GM21367 (cell line): ENCODE results near the gene HAVCR2.
"Not testable (repeated sequence)": the region's sequence is repeated elsewhere in the genome, so short reads cannot be mapped to it uniquely, and the experiment has no call there.

Experiments
- ATAC-seq: cut with Tn5 transposase; IDR thresholded peaks from one replicate; pipeline ENCODE4 v1.9.1; 2021; ENCODE audit not compliant: unreplicated experiment

HAVCR2 gene

DNA sequence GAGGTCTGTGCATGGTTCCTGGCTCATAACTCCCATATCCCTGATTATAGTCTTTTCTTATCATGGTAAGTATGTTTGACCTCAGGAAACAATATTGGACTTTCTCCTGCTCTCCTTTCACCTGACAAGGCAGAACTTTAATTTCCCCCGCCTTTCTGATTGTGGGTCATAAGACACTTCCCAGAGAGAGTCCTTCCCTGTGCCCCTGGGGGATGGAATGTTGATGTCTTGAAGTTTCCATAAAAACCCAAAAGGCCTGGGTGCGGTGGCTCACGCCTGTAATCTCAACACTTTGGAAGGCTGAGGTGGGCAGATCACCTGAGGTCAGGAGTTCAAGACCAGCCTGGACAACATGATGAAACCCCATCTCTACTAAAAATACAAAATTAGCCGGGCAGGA is 61.8 kb downstream of the HAVCR2 start:
- ATAC-seq, result not testable (repeated sequence)

GRCh38 chr5:157046041-157046440 is 62.8 kb downstream of the HAVCR2 start:
- no peak for ATAC-seq

DNA sequence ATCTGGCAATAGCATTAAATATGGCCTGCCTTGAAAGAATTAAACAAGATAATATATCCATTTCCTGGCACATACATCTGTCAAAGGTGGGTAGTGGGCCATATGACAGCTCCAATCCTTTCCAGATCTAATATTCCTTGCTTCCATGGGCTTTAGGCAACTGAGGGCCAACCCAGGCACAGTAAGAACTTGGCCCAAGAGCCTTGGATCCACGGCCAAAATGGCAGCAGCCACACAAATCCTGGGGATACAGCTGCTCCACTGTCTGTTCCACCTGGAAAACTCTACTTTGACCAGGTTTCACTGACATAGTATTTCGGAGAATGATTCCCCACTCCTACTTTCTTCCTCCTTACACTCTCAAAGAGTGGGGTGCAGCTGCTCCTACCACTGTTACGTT is 63.2 kb downstream of the HAVCR2 start:
- no peak for ATAC-seq

GRCh38 chr5:157038568-157039187 is 70.2 kb downstream of the HAVCR2 start:
- no peak for ATAC-seq
